ENCODE measurements around the gene ITPRIP.

GRCh38 chr10:104344219-104344618 lies 6.0 kb upstream of the ITPRIP start:
- no peak for TF ChIP-seq CTCF (IDR thresholded peaks at IDR 0.05; ENCODE audit: poor library complexity)
- no peak for TF ChIP-seq EZH2phosphoT487 (IDR thresholded peaks at IDR 0.05; ENCODE audit: low read depth, severe bottlenecking, unreplicated experiment)
